Lower leg skin (tissue), 3 donors: ENCODE results near the gene GRAMD2A.

ENCODE experiments used
- CTCF ChIP-seq, 3 donors: fragments of 450-650 bp; IDR thresholded peaks; one replicate each; pipeline ENCODE4 v1.5.1; 2016; ENCODE audit warnings: antibody characterized with exemption in 3 of 3, mild to moderate bottlenecking in 3 of 3, moderate library complexity in 2 of 3
- POLR2A ChIP-seq, 2 donors: fragments of 450-650 bp; IDR thresholded peaks; one replicate each; pipeline ENCODE4 v1.6.1; 2016 to 2017; ENCODE audit warnings: antibody characterized with exemption in 2 of 2, mild to moderate bottlenecking in 1 of 2, moderate library complexity in 1 of 2

GRCh38 chr15:72162569-72162968, 35.0 kb downstream of the GRAMD2A start:
- TF ChIP-seq CTCF (IDR thresholded peaks at IDR 0.05) (no peak), POLR2A (IDR thresholded peaks at IDR 0.05) (no peak)
